ENCODE data around the gene INSR.

DNA sequence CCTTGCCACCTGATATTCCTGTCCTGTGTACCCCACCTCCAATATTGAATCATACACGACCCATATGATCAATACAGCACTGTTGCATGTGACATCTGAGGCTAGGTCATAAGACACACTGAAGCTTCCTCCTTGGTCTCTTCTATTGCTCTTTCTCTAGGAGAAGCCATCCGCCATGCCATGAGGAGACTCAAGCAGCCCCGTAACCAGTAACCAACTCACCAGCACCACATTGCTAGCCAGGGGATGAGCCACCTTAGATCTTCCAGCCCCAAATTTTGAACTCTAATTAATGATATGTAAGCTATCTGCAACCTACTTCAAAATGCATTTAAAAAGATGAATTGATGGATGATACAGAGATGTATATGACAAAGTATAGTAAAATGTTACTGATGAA, 196.1 kb downstream of the INSR start:
- TF ChIP-seq, protein P1, sequence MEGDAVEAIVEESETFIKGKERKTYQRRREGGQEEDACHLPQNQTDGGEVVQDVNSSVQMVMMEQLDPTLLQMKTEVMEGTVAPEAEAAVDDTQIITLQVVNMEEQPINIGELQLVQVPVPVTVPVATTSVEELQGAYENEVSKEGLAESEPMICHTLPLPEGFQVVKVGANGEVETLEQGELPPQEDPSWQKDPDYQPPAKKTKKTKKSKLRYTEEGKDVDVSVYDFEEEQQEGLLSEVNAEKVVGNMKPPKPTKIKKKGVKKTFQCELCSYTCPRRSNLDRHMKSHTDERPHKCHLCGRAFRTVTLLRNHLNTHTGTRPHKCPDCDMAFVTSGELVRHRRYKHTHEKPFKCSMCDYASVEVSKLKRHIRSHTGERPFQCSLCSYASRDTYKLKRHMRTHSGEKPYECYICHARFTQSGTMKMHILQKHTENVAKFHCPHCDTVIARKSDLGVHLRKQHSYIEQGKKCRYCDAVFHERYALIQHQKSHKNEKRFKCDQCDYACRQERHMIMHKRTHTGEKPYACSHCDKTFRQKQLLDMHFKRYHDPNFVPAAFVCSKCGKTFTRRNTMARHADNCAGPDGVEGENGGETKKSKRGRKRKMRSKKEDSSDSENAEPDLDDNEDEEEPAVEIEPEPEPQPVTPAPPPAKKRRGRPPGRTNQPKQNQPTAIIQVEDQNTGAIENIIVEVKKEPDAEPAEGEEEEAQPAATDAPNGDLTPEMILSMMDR (IDR thresholded peaks at IDR 0.05 in 4 of 5, conservative IDR thresholded peaks at IDR 0.05 in 1 of 5): no peak
- no peak for TF ChIP-seq POLR2A (IDR thresholded peaks at IDR 0.05)

All from gastrocnemius medialis (tissue), 4 donors.